ENCODE results near the gene CASP2.
"Not testable (repeated sequence)": the region's sequence is repeated elsewhere in the genome, so short reads cannot be mapped to it uniquely, and the experiment has no call there.

CASP2 gene

GRCh38 chr7:143264196-143264568 lies 24.0 kb upstream of the CASP2 start:
- DNase-seq (ENCODE audit: low read depth in 2 of 2): not testable (repeated sequence)

GRCh38 chr7:143265017-143265693 lies 23.0 kb upstream of the CASP2 start:
- DNase-seq (ENCODE audit: low read depth in 2 of 2): no peak

- no peak for DNase-seq (ENCODE audit: low read depth in 2 of 2)
These were observed 18.9 kb upstream of the CASP2 start for GRCh38 chr7:143269251-143269650.

GRCh38 chr7:143271240-143271639 lies 16.9 kb upstream of the CASP2 start:
- no peak for DNase-seq (ENCODE audit: low read depth in 2 of 2)

GRCh38 chr7:143272871-143273270 lies 15.3 kb upstream of the CASP2 start:
- DNase-seq (ENCODE audit: low read depth in 2 of 2): no peak

GRCh38 chr7:143279186-143280098 lies 8.7 kb upstream of the CASP2 start:
- no peak for DNase-seq (ENCODE audit: low read depth in 2 of 2)

GRCh38 chr7:143280160-143280559 lies 8.0 kb upstream of the CASP2 start:
- no peak for DNase-seq (ENCODE audit: low read depth in 2 of 2)

- no peak for DNase-seq (ENCODE audit: low read depth in 2 of 2)
These were observed 7.6 kb upstream of the CASP2 start for GRCh38 chr7:143280566-143280965.

GRCh38 chr7:143281529-143281928 lies 6.6 kb upstream of the CASP2 start:
- DNase-seq (ENCODE audit: low read depth in 2 of 2): no peak

- no peak for DNase-seq (ENCODE audit: low read depth in 2 of 2)
These were observed 6.0 kb upstream of the CASP2 start for GRCh38 chr7:143282124-143282523.

GRCh38 chr7:143283381-143283780 lies 4.8 kb upstream of the CASP2 start:
- no peak for DNase-seq (ENCODE audit: low read depth in 2 of 2)

- DNase-seq (ENCODE audit: low read depth in 2 of 2): no peak
These were observed 3.3 kb upstream of the CASP2 start, which contains the start of gene TMEM139 for GRCh38 chr7:143284591-143285469. TMEM139 (plus strand) TSS chr7:143284958; CDS start chr7:143285958, 1,000 bp downstream.

- DNase-seq (ENCODE audit: low read depth in 2 of 2): no peak
These were observed 2.7 kb upstream of the CASP2 start for GRCh38 chr7:143285470-143285778.

- DNase-seq (ENCODE audit: low read depth in 2 of 2): no peak
These were observed 2.2 kb upstream of the CASP2 start for GRCh38 chr7:143285806-143286521.

- no peak for DNase-seq (ENCODE audit: low read depth in 2 of 2)
These were observed 1.6 kb upstream of the CASP2 start for GRCh38 chr7:143286522-143286890.

- DNase-seq (ENCODE audit: low read depth in 2 of 2): no peak
These were observed 714 bp upstream of the CASP2 start for GRCh38 chr7:143287339-143287934.

GRCh38 chr7:143288836-143289235 lies 685 bp downstream of the CASP2 start:
- DNase-seq (ENCODE audit: low read depth in 2 of 2): no peak

- no peak for DNase-seq (ENCODE audit: low read depth in 2 of 2)
These were observed 1.3 kb downstream of the CASP2 start for GRCh38 chr7:143289421-143289820.

GRCh38 chr7:143289888-143290287 lies 1.7 kb downstream of the CASP2 start:
- DNase-seq (ENCODE audit: low read depth in 2 of 2): not testable (repeated sequence)

- no peak for DNase-seq (ENCODE audit: low read depth in 2 of 2)
These were observed 2.1 kb downstream of the CASP2 start for GRCh38 chr7:143290293-143290692.

- DNase-seq (ENCODE audit: low read depth in 2 of 2): no peak
These were observed 4.7 kb downstream of the CASP2 start for GRCh38 chr7:143292876-143293275.
